AG10803 (cell line): ENCODE measurements around the gene FOXP1.

Experiments
- DNase-seq: peaks from one replicate; pipeline ENCODE4 v3.0.0; 2010; ENCODE audit warnings: low read depth
- H3K4me3 ChIP-seq: 2 replicates; pipeline ENCODE4 v1.5.1; 2011; ENCODE audit warnings: mild to moderate bottlenecking, low read length, control low read depth
- TF ChIP-seq, protein P1 (sequence below): conservative IDR thresholded peaks from 2 replicates; pipeline ENCODE4 v1.5.1; 2011; ENCODE audit warnings: mild to moderate bottlenecking, low read length, control low read depth, inconsistent platforms

The FOXP1 gene

DNA sequence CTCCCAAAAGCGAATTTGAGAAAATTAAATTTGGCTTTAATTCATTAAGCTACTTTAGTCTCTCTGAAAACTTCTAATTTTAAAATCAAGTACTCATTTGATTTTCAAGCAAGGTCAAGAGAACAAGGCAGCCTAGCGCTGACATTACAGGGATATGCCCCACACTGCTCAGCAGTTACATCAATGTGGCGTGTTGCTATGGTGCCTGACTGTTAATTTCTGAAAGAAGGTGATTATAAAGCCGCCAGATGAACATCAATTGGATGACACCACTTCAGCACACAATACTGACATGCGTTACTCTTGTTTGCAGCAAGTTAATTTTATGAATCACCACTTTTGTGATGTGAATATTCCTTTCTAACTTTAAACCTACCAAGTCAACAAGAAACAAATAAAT lies 284.4 kb downstream of the FOXP1 start:
- DNase-seq, result no peak

DNA sequence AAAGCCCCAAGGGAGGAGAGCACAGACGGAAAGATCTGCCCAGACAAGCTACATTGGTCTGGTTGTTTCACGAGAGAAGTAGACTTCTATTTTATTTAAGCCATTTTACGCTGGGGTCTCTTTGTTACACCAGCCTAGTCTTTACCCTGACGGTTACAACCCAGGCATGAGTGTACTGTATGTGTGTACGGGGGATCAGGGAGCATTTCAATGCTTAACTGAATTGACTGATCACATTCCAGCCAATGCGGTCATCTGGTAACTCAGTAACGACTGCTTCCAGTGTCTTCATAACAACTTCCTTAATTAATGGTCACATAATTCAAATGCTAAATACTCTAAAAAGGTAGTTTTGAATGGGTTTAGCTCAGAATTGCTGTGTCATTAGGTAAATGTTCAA lies 288.6 kb downstream of the FOXP1 start:
- no peak for DNase-seq

More for the DNA sequence above, 284.4 kb downstream of the FOXP1 start:
- TF ChIP-seq, protein P1, sequence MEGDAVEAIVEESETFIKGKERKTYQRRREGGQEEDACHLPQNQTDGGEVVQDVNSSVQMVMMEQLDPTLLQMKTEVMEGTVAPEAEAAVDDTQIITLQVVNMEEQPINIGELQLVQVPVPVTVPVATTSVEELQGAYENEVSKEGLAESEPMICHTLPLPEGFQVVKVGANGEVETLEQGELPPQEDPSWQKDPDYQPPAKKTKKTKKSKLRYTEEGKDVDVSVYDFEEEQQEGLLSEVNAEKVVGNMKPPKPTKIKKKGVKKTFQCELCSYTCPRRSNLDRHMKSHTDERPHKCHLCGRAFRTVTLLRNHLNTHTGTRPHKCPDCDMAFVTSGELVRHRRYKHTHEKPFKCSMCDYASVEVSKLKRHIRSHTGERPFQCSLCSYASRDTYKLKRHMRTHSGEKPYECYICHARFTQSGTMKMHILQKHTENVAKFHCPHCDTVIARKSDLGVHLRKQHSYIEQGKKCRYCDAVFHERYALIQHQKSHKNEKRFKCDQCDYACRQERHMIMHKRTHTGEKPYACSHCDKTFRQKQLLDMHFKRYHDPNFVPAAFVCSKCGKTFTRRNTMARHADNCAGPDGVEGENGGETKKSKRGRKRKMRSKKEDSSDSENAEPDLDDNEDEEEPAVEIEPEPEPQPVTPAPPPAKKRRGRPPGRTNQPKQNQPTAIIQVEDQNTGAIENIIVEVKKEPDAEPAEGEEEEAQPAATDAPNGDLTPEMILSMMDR, result no peak
- H3K4me3 ChIP-seq, result no peak overlapping the region

GRCh38 chr3:71290301-71290700 lies 293.2 kb downstream of the FOXP1 start:
- TF ChIP-seq, protein P1, result no peak
- DNase-seq, result no peak
- no peak overlapping the region for H3K4me3 ChIP-seq

More for the DNA sequence above, 288.6 kb downstream of the FOXP1 start:
- TF ChIP-seq, protein P1, result no peak
- H3K4me3 ChIP-seq, result no peak overlapping the region

GRCh38 chr3:71288269-71288930 lies 295.1 kb downstream of the FOXP1 start:
- TF ChIP-seq, protein P1, result no peak
- DNase-seq, result peak; percentile 37
- no peak overlapping the region for H3K4me3 ChIP-seq

DNA sequence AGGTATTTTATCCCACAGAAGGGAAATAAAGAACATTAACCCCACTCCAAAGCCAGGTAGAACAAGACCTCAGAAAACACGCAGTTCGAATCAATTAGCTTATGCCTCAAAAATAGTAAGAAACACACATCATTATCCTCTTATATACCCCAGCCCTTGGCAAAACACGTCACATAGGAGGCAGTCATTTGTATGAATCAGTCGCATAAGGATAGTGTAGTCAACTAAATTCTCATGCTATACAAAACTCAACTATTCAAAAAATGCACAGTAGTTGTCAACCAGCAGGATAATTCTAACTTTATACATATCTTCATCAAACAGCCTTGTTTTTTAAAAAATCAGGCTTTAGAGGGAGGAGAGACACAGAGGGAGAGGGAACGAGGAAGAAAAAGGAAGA lies 298.4 kb downstream of the FOXP1 start:
- TF ChIP-seq, protein P1, result no peak
- no peak overlapping the region for H3K4me3 ChIP-seq
- DNase-seq, result peak; percentile 8

DNA sequence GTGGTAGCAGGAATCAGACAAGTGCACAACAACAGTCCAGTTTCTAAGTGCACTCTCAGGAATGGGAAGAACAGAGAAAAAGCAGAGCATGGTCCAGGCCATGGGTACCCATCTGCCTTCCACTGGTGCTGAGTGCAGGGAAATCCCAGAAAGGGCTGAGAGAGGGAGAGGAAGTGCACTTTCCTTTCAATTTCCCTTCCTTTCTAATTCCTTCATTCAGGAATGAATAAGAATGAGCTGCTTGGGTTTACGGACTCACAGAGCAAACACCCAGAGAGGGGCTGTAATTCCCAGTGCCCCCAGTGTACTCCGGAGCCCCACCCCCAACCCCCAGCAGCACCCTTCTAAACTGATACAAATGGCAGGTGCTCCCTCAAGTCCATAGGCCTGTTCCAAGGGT lies 300.6 kb downstream of the FOXP1 start:
- no peak for DNase-seq
- TF ChIP-seq, protein P1, result no peak
- no peak overlapping the region for H3K4me3 ChIP-seq

DNA sequence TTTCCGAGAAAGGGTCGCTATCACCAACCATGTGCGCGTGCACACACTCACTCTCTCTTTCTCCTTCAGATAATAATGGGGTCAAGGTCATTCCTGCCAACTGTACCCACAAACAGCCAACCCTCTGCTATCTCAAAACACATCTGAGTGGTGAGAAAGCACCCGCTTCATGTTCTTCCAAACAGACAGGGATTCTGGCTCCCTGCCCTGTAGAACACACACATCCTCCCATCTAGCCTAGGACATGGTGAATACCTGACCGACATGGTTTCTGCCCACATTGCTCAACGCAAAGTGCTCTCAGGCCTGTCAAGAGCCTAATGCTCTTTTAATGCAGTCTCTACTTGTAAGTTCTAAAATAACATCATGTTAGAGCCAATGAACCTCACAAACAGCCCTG lies 302.2 kb downstream of the FOXP1 start:
- TF ChIP-seq, protein P1, result no peak
- no peak overlapping the region for H3K4me3 ChIP-seq
- DNase-seq, result no peak
